LHCN-M2 (cell line): ENCODE data around the gene RBL2. TPM values are rescaled to one million over a fixed set of nuclear protein-coding genes. Genes with fewer than 3 reads are reported as not detected.
"Not testable (repeated sequence)": the region's sequence is repeated elsewhere in the genome, so short reads cannot be mapped to it uniquely, and the experiment has no call there.

ENCODE experiments used
- DNase-seq: peaks from one replicate; pipeline ENCODE4 v3.0.0-alpha.2; 2012; ENCODE audit warnings: low read depth
- polyA plus RNA-seq: library from polyadenylated mRNA; unstranded; fragments of >200 nt; gene quantifications from one replicate; pipeline ENCODE4 v1.2.1, GENCODE V29; 2012; ENCODE audit warnings: missing spikeins
- total RNA-seq: library from RNA; depleted of rRNA; stranded (reverse); fragments of >200 nt; gene quantifications from 2 replicates; pipeline ENCODE4 v1.2.3, GENCODE V29; 2014; rRNA removed

Gene RBL2, protein sequence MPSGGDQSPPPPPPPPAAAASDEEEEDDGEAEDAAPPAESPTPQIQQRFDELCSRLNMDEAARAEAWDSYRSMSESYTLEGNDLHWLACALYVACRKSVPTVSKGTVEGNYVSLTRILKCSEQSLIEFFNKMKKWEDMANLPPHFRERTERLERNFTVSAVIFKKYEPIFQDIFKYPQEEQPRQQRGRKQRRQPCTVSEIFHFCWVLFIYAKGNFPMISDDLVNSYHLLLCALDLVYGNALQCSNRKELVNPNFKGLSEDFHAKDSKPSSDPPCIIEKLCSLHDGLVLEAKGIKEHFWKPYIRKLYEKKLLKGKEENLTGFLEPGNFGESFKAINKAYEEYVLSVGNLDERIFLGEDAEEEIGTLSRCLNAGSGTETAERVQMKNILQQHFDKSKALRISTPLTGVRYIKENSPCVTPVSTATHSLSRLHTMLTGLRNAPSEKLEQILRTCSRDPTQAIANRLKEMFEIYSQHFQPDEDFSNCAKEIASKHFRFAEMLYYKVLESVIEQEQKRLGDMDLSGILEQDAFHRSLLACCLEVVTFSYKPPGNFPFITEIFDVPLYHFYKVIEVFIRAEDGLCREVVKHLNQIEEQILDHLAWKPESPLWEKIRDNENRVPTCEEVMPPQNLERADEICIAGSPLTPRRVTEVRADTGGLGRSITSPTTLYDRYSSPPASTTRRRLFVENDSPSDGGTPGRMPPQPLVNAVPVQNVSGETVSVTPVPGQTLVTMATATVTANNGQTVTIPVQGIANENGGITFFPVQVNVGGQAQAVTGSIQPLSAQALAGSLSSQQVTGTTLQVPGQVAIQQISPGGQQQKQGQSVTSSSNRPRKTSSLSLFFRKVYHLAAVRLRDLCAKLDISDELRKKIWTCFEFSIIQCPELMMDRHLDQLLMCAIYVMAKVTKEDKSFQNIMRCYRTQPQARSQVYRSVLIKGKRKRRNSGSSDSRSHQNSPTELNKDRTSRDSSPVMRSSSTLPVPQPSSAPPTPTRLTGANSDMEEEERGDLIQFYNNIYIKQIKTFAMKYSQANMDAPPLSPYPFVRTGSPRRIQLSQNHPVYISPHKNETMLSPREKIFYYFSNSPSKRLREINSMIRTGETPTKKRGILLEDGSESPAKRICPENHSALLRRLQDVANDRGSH
- total RNA-seq = 42.9 and 45.5 TPM in 2 replicates
- 9.1 TPM for polyA plus RNA-seq

DNA sequence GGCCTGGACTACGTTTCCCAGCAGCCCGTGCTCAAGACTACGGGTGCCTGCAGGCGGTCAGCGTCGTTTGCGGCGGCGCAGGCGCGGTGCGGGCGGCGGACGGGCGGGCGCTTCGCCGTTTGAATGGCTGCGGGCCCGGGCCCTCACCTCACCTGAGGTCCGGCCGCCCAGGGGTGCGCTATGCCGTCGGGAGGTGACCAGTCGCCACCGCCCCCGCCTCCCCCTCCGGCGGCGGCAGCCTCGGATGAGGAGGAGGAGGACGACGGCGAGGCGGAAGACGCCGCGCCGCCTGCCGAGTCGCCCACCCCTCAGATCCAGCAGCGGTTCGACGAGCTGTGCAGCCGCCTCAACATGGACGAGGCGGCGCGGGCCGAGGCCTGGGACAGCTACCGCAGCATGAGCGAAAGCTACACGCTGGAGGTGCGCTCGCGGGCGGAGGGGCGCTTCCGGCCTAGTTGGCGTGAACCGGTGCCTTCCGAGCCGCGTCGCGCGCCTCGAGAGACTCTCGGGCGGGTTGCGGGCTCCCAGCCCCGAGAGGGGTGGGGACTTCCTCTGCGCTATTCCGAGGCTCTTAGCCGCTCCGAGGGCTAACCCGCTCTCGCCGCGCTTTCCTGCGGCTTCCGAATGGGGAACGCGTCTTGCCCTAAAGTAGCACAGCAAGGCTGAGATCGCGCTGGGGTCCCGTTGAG is at the start of gene RBL2:
Gene RBL2, plus strand, starts transcription at position 95 of the 689 bp plus-strand sequence. Its CDS starts 86 bp downstream, at position 181.
- peak; percentile 75 for DNase-seq

DNA sequence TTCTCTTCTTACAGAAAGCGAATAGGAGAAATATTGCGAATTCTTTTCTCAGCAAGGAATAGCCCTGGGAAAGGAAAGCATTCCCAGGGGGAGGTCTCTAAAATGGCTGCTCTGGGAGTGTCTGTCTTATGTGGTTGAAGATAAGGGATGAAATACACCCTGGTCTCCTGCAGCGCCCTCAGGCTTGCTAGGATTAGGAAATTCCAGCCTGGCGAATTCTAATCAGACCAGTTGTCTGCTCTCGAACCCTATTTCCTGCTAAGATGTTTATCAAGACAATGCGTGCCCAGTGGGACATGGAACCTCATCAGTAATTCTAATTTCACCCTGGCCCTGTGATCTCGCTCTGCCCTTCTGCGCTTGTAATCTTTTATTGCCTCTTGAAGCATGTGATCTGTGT is 49.7 kb upstream of the RBL2 start:
- DNase-seq = not testable (repeated sequence)

DNA sequence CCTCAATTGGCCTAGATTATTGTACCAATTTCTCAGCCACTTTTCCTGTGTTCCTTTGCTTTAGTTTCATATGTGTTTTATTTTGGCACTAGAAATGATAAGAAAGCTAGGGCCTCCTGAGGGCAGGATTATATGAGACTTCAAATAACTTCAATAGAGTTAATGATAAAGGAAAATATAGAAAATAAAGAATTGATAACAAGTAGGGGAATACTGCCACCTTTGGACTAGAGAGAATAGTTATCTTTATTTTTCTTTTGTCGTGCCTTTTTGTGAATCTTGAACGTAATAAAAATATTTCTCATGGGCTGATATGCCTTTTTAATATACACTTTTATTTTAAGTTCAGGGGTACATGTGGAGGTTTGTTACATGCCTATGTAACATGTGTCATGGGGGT is 29.3 kb upstream of the RBL2 start:
- no peak for DNase-seq

DNA sequence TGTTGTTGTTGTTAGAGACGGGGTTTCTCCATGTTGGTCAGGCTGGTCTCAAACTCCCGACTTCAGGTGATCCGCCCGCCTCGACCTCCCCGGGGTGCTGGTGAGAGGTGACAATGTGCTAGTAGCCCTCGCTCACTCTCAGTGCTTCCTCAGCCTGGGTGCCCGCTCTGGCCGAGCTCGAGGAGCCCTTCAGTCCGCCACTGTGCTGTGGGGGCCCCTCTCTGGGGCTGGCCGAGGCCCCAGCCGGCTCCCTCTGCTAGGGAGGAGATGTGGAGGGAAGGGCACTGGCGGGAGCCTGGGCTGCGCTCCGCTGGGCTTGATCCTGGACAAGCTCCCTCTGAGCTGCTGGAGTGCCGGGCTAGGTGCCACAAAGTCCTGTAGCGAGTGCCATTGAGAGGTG is 21.7 kb upstream of the RBL2 start:
- DNase-seq = no peak

DNA sequence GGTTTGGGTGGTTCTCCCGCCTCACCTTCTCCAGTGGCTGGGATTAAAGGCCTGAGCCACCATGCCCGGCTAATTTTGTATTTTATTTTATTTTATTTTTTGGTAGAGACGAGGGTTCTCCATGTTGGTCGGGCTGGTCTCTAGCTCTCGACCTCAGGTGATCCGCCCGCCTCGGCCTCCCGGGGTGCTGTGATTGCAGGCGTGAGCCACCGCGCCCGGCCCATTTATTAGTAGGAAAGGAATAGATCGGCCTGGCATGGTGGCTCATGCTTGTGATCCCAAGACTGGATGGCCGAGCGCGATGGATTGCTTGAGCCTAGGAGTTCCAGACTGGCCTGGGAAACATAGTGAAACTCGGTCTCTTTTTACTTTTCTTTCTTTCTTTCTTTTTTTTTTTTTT is 20.4 kb upstream of the RBL2 start:
- DNase-seq = no peak

DNA sequence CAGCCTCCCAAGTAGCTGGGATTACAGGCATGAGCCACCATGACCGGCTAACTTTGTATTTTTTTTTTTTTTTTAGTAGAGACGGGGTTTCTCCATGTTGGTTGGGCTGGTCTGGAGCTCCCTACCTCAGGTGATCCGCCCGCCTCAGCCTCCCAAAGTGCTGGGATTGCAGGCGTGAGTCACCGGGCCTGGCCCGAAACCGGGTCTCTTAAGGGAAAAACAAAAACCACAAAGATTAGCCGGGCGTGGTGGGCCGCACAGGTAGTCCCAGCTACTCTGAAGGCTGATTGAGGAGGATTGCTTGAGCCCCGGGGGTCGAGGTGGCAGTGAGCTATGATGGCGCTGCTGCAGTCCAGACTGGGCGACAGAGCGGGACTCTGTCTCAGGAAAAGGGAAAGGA is 19.9 kb upstream of the RBL2 start:
- no peak for DNase-seq

DNA sequence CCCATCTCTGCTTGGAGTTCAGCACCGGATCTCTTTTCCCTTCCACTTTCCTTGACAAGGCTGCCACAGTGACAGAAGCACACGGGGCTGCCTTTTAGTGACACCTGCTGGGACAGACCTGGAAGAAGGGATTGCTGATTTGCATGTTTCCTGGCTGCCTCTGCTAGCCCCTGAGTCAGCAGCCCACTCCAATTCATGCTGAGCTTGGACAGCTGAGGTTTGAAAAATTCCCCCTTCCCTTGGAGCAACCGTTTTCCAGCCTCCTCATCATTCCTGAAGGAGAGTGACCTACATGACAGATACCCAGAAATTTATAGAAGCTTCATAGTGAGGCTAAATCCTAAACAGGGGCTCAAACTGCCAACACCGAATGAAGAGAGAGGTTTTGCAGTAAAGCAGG is 18.8 kb upstream of the RBL2 start:
- DNase-seq = peak; percentile 28

DNA sequence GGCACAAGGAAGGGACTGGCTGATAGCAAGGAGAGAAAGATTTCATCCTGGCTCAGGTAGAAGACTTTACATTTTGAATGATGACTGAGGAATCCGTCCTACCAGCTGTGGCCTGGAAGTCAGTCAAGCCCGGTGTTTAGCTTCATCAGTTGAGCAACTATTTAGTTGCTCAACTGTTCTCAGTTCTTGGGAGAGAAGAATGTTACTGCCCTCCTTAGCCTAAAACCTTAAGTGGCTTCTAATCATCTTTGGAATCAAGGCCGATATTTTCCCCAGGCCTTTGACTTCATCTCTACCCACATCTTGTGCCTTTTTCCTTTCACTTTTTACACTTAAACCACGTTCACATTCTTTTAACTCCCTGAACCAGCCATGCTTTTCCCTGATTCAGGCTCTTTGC is 17.3 kb upstream of the RBL2 start:
- DNase-seq = peak; percentile 24

DNA sequence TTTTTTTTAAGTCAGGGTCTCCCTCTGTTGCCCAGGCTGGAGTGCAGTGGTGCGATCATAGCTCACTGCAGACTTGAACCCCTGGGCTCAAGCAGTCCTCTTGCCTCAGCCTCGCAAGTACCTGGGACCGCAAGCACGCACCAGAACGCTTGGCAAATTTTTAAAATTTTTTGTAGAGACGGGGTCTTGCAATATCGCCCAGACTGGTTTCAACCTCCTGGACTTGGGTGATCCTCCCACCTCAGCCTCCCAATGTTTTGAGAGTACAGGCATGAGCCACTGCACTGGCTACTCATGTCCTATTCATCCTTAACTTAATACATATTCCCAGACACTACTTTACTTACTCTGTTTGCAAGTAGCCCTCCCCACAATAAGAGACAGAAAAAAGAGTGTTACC is 16.3 kb upstream of the RBL2 start:
- DNase-seq = no peak

DNA sequence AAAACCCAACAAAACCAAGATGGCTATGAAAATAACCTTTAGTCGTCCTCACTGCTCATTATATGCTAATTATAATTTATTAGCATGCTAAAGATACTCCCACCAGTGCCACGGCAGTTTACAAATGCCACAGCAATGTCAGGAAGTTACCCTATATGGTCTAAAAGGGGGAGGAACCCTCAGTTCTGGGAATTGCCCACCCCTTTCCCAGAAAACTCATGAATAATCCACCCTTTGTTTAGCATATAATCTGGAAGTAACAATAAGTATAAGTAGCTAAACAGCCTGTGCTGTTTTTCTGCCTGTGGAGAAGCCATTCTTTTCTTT is 14.9 kb upstream of the RBL2 start:
- DNase-seq = not testable (repeated sequence)

DNA sequence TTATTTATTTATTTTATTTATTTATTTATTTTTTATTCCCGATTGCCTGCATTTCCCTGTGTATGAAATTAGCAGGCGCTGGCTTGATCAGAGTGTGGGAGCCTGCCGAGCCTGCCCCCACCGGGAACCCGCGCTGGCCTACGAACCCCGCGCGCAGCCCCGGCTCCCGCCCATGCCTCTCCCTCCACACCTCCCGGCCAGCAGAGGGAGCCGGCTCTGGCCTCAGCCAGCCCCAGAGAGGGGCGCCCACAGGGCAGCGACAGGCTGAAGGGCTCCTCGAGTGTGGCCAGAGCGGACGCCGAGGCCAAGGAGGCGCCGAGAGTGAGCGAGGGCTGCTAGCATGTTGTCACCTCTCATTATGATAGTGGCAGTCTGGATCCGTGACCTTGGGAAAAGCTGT is 13.0 kb upstream of the RBL2 start:
- no peak for DNase-seq

DNA sequence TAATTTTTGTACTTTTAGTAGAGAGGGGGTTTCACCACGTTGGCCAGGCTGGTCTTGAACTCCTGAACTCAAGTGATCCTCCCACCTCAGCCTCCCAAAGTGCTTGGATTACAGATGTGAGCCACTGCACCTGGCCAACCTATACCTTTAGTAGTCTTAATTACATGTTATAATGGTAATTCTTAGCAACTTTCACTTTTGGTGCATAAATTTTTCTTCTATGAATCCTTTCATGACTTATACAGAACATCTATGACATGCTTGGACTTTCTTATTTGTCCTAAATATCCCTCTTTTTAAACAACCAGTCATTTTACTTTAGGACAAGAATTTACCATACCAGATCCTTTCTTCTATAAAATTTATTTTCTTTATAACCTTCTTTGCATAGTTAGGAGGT is 10.3 kb upstream of the RBL2 start:
- DNase-seq = not testable (repeated sequence)

DNA sequence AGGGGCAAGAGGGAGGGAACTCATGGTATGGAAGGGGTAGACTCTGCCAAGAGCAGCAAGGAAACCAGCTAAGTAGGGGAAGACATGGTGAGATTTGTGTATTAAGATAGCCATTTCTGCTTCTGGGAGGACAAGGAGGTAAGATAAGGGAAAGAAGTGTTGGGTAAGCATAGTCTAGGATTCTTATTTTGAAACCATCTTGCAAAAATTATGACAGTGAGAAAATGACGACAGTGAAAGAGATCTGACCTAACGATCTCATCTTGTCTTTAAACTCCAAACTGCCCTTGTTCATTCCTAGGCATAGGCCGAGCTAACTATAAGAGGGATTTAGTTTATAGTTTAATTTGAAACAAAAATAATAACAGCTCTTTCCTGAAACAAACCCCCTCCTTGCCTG is 5.6 kb upstream of the RBL2 start:
- no peak for DNase-seq

DNA sequence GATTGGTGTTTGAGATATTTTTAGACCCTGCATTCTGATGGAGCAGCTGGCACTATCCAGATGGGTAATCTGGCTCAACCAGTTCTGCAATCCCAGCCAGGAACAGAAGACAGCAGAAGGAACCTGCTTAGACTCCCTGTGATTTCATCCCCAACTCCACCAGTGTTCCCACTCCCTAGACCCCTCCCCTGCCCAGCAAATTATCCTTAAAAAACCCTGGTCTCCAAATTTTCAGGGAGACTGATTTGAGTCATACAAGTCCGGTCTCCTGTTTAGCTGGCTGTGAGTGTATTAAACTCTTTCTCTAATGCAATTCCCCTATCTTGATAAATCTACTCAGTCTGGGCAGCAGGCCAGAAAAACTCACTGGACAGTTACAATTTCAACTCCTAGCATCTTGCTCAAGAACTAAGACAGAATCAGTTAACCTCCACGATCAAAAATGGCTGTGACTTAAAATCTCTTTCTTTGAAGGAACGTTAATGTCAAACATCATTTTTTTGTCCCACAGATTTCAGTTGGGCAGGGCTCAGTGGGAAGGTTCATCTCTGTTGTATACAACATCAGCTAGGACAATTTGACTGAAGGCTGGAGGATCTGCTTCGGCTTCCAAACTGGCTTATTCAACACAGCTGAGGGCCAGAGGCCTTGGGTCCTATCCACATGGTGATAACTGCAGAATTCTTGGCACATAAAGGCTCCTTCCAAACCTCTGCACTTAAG is 4.9 kb upstream of the RBL2 start:
- DNase-seq = peak; percentile 43

DNA sequence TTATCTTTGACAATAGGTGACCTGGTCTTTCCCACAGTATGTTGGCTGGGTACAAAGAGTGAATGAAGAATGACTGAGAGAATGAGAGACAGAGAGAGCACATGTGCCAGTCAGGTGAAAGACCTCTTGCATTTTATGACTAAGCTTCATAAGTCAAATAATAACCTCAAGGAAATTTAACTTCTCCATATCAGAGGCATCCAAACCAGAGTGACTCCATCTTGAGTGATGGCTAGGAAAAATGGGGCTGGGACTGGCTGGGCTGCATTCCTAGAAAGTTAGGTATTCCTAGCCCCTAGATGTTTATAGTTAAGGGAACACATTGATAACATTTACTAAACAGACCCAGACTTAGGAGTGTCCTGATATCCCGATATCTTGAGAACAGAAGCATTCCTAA is 3.9 kb upstream of the RBL2 start:
- DNase-seq = no peak

DNA sequence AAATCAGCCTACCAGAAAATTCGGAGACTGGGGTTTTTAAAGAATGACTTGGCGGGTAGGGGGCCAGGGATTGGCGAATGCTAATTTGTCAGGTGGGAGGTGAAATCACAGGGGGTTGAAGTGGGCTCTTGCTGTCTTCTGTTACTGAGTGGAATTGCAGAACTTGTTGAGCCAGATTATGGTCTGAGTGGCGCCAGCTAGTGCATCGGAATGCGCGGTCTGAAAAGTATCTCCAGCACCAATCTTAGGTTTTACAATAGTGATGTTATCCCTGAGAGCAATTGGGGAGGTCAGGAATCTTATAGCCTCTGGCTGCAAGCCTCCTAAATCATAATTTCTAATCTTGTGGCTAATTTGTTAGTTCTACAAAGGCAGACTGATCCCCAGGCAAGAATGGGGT is 762 bp upstream of the RBL2 start:
- no peak for DNase-seq

DNA sequence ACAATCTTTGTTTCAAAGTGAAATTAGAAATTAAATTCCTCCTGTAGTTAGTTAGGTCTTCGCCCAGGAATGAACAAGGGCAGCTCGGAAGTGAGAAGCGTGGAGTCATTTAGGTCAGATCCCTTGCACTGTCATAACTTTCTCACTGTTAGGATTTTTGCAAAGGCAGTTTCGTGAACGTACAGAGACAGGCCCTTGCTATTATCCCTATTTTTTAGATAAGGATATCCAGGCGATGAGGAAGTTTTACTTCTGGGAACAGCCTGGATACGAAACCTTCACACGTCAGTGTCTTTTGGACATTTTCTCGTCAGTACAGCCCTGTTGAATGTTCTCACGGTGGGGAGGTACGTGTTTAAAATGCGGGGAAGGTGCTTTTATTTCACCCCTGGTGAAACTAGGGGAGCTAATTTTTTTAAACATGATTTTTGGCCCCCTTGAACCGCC is 318 bp upstream of the RBL2 start:
- no peak for DNase-seq

DNA sequence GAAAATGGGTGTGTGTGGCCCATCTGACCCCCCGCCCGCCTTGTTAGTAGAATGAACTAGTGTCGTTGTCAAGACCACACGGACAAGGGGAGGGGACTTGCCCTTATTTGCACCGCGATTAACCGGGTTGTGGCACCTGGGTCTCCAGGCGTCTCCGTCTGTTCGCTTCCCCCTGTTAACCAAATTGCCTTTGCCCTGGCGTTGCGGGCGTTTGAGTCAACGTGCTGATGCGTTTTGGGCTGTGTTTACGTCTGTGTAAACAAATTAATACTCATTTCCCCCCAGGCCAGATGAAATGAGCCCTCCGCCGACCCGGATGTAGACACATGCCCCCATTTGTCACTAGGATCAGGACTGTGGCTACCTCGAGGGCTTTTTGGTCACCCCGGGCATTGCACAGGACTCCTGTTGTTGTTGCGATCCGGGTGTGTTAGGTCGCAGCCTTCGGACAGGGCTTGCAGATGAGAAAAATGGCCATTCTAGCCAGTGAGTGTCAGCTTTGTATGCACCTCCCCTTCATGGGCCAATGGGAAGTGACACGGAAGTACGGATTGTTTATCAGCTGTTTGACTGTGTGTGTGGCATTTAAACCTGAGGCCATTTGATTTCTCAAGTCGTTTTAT is 906 bp downstream of the RBL2 start:
- DNase-seq = peak; percentile 87

DNA sequence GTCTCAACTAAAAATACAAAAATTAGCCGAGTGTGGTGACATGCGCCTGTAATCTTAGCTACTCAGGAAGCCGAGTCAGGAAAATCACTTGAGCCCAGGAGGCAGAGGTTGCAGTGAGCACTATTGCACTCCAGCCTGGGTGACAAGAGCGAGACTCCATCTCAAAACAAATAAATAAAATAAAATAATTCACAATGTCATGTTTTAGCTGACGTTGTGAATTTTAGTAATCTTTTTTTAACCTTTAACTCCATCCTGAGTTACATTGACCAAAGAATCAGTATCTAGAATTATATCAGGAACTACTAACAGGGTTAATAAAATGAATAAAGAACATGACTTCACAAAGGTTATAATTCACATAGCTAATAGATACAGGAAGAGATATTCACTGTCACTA is 5.9 kb downstream of the RBL2 start:
- no peak for DNase-seq

DNA sequence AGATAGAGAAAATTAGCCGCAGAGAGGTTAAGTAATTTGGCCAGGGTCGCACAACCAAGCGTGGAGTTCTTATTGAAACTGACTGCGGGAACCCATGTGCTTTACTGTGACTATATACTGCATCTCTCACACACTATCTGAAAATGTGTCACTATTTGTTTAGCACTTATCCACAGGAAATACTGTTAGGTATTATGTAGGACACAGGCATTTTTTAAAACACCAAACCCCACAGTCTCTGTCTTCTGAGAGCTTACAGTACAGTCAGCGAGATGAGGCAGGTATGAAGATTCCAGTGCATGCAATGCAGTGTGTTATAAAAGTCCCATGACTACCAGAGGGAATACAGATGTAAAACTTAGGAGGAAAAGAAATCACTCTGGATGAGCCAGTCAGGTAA is 11.3 kb downstream of the RBL2 start:
- no peak for DNase-seq

DNA sequence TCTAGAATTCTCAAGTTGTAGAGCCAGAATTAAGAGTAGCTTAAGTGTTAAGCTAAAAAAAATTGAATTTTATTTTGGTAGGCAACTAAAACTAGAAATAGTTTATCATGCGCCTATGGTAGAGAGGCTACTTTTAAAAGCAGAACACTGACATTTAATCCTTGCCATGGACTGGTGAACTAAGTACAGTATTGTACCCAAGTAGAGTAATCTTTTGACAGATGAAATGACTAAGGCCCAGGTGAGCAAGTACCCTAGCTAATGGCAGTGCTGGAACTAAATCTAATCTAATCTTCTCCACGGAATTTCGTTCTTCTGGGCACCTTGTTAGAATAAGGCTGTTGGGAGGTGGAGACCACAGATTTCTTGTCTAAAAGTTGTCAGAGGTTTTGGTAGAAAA is 11.8 kb downstream of the RBL2 start:
- DNase-seq = no peak
